Measurements from ENCODE around the gene AGPS. TPM values are rescaled to one million over a fixed set of nuclear protein-coding genes. Genes with fewer than 3 reads are reported as not detected.

The AGPS gene
- polyA plus RNA-seq, 1 of the 3 experiments (the other 2 are of a cell fraction), result 10.9 TPM

GRCh38 chr2:177495945-177496344, 103.4 kb downstream of the AGPS start:
- H2AFZ ChIP-seq (ENCODE audit: low read depth), result no peak overlapping the region
- H3F3A ChIP-seq (replicated peaks; ENCODE audit: insufficient read depth), result no peaks in the 10 kb centered on the region
- DNase-seq, result peak; percentile 13
- no peak overlapping the region for H3K4me2 ChIP-seq
- CTCF ChIA-PET, result interaction anchor here (1.5 to 4.2 kb wide), 3 partner anchors 109 to 334 kb away, joined by 3 to 19 read pairs (median 8); no protein-coding TSS in a partner anchor
- H4K20me1 ChIP-seq (ENCODE audit: insufficient read depth), result no peaks in the 10 kb centered on the region
- H3K27me3 ChIP-seq (ENCODE audit: insufficient read depth), result no peaks in the 10 kb centered on the region
- no peak overlapping the region for H3K9ac ChIP-seq
- peaks cover 41 to 42% of the 10 kb centered on the region in 2 experiments for H3K36me3 ChIP-seq (replicated peaks in 1 of 2; ENCODE audit: control insufficient read depth in 1 of 2, insufficient read depth in 2 of 2, low read length in 1 of 2)
- H3K9me2 ChIP-seq, result no peaks in the 10 kb centered on the region
- WGBS (ENCODE audit: low lambda C conversion rate), result 70% methylated on average over 2 of the region's 2 CpGs
- POLR2A ChIA-PET, result no interaction called here
- H3K27ac ChIP-seq (ENCODE audit: low read depth in 2 of 2, low read length in 1 of 2), result peak overlapping the region in 1 of 2 experiments; percentile 64; a peak in 2 of 4 replicates
- H3K4me3 ChIP-seq (ENCODE audit: low read depth in 2 of 2, low read length in 1 of 2), result no peak overlapping the region
- no peaks in the 10 kb centered on the region for H3K9me3 ChIP-seq
- TF ChIP-seq EP300 (IDR thresholded peaks at IDR 0.05; ENCODE audit: borderline replicate concordance in 1 of 2, low read depth in 1 of 2, low read length in 1 of 2), result peak in 1 of 2 experiments; percentile 56; a peak in 1 of 4 replicates
- no peak for TF ChIP-seq FOXM1 (IDR thresholded peaks at IDR 0.05; ENCODE audit: low read depth)
- no peak for TF ChIP-seq MEF2A (IDR thresholded peaks at IDR 0.05; ENCODE audit: borderline replicate concordance, low read depth)
- peak; percentile 53 for TF ChIP-seq GATA2 (CRISPR knock-in tag; IDR thresholded peaks at IDR 0.05)
- no peaks in the 10 kb centered on the region for H3K79me2 ChIP-seq (ENCODE audit: insufficient read depth)
- no peaks in the 10 kb centered on the region; a peak in 1 of 4 replicates for H3K4me1 ChIP-seq (ENCODE audit: control insufficient read depth in 1 of 2, insufficient read depth in 2 of 2, low read depth in 1 of 2, low read length in 1 of 2)

- POLR2A ChIA-PET, result no interaction called here
- Histone ChIP-seq H3K4me2 (no peak overlapping the region), H3K9me3 (no peaks in the 10 kb centered on the region), H3F3A (replicated peaks; ENCODE audit: insufficient read depth) (no peaks in the 10 kb centered on the region), H3K27me3 (ENCODE audit: insufficient read depth) (no peaks in the 10 kb centered on the region), H4K20me1 (ENCODE audit: insufficient read depth) (no peaks in the 10 kb centered on the region), H3K4me1 (ENCODE audit: control insufficient read depth in 1 of 2, insufficient read depth in 2 of 2, low read depth in 1 of 2, low read length in 1 of 2) (no peaks in the 10 kb centered on the region; a peak in 1 of 4 replicates), H3K9me2 (no peaks in the 10 kb centered on the region), H3K27ac (ENCODE audit: low read depth in 2 of 2, low read length in 1 of 2) (peak overlapping the region in 1 of 2 experiments; percentile 19; a peak in 1 of 4 replicates), H3K79me2 (ENCODE audit: insufficient read depth) (no peaks in the 10 kb centered on the region), H3K36me3 (replicated peaks in 1 of 2; ENCODE audit: control insufficient read depth in 1 of 2, insufficient read depth in 2 of 2, low read length in 1 of 2) (peaks cover 41 to 42% of the 10 kb centered on the region in 2 experiments), H3K4me3 (ENCODE audit: low read depth in 2 of 2, low read length in 1 of 2) (no peak overlapping the region), H2AFZ (ENCODE audit: low read depth) (no peak overlapping the region), H3K9ac (no peak overlapping the region)
- no peak for TF ChIP-seq NRF1 (IDR thresholded peaks at IDR 0.05; ENCODE audit: low read depth, low read length)
- TF ChIP-seq TEAD4 (IDR thresholded peaks at IDR 0.05; ENCODE audit: borderline replicate concordance, insufficient read depth), result no peak
- TF ChIP-seq FOXM1 (IDR thresholded peaks at IDR 0.05; ENCODE audit: low read depth), result no peak
- TF ChIP-seq MEF2A (IDR thresholded peaks at IDR 0.05; ENCODE audit: borderline replicate concordance, low read depth), result no peak
- TF ChIP-seq RXRA (IDR thresholded peaks at IDR 0.05; ENCODE audit: borderline replicate concordance, low read depth), result no peak
- TF ChIP-seq GABPA (IDR thresholded peaks at IDR 0.05; ENCODE audit: low read depth), result no peak
- no peak for TF ChIP-seq PBX3 (IDR thresholded peaks at IDR 0.05)
- CTCF ChIA-PET, result interaction anchor here (1.5 to 4.2 kb wide), 3 partner anchors 108 to 335 kb away, joined by 3 to 19 read pairs (median 8); no protein-coding TSS in a partner anchor
- 93% methylated on average over 2 of the region's 2 CpGs for WGBS (ENCODE audit: low lambda C conversion rate)
- DNase-seq, result no peak
These were observed 104.3 kb downstream of the AGPS start for GRCh38 chr2:177496921-177497320.

DNA sequence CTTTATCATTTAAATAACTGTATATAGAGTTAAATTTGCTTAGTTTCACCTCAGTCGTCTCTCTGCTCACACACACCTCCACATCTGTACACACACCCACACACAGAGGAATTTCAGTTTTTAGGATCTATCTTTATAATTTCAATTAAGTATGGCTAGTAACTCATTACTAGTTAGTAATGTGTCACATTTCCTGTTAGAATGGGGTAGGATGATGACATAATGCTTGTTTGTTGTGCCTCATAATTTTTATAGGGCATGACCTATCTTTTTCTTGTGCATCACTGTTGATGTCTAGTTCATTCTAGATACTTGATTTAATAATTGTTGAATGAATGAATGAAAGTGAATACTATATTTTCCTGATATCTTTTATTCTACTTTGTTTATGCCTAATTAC, 108.6 kb downstream of the AGPS start:
- Histone ChIP-seq H3K79me2 (ENCODE audit: insufficient read depth) (no peaks in the 10 kb centered on the region), H3K9ac (no peak overlapping the region), H3K27ac (ENCODE audit: low read depth in 2 of 2, low read length in 1 of 2) (no peak overlapping the region), H4K20me1 (ENCODE audit: insufficient read depth) (no peaks in the 10 kb centered on the region), H3K27me3 (ENCODE audit: insufficient read depth) (no peaks in the 10 kb centered on the region), H3K4me1 (ENCODE audit: control insufficient read depth in 1 of 2, insufficient read depth in 2 of 2, low read depth in 1 of 2, low read length in 1 of 2) (no peaks in the 10 kb centered on the region; a peak in 1 of 4 replicates), H3K4me2 (no peak overlapping the region), H3K9me2 (no peaks in the 10 kb centered on the region), H3K4me3 (ENCODE audit: low read depth in 2 of 2, low read length in 1 of 2) (no peak overlapping the region), H2AFZ (ENCODE audit: low read depth) (no peak overlapping the region), H3K36me3 (replicated peaks in 1 of 2; ENCODE audit: control insufficient read depth in 1 of 2, insufficient read depth in 2 of 2, low read length in 1 of 2) (peaks cover 40 to 42% of the 10 kb centered on the region in 2 experiments), H3K9me3 (no peaks in the 10 kb centered on the region), H3F3A (replicated peaks; ENCODE audit: insufficient read depth) (no peaks in the 10 kb centered on the region)
- ChIA-PET POLR2A (no interaction called here), CTCF (interaction anchor here (3.0 kb wide), 1 partner anchor 103 kb away, joined by 7 read pairs; no protein-coding TSS in a partner anchor)
- 94% methylated on average over 1 of the region's 1 CpG for WGBS (ENCODE audit: low lambda C conversion rate)
- no peak for DNase-seq
- no peak for TF ChIP-seq USF2 (IDR thresholded peaks at IDR 0.05; ENCODE audit: borderline replicate concordance, low read depth, low read length)
- TF ChIP-seq CTCF (IDR thresholded peaks at IDR 0.05), result no peak
- TF ChIP-seq RAD21 (IDR thresholded peaks at IDR 0.05; ENCODE audit: low read length), result no peak
- no peak for TF ChIP-seq FOXJ3 (CRISPR knock-in tag; IDR thresholded peaks at IDR 0.05)
- no peak for TF ChIP-seq FOXM1 (IDR thresholded peaks at IDR 0.05; ENCODE audit: low read depth)
- TF ChIP-seq, protein P1, sequence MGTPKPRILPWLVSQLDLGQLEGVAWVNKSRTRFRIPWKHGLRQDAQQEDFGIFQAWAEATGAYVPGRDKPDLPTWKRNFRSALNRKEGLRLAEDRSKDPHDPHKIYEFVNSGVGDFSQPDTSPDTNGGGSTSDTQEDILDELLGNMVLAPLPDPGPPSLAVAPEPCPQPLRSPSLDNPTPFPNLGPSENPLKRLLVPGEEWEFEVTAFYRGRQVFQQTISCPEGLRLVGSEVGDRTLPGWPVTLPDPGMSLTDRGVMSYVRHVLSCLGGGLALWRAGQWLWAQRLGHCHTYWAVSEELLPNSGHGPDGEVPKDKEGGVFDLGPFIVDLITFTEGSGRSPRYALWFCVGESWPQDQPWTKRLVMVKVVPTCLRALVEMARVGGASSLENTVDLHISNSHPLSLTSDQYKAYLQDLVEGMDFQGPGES (IDR thresholded peaks at IDR 0.05; ENCODE audit: low read depth, low read length), result no peak
- no peak for TF ChIP-seq GABPA (IDR thresholded peaks at IDR 0.05; ENCODE audit: low read depth)
- TF ChIP-seq SMC3 (IDR thresholded peaks at IDR 0.05; ENCODE audit: low read depth, low read length), result no peak
- TF ChIP-seq MXI1 (IDR thresholded peaks at IDR 0.05; ENCODE audit: low read depth, low read length), result no peak
- no peak for TF ChIP-seq CHD2 (IDR thresholded peaks at IDR 0.05; ENCODE audit: low read length, partially characterized antibody)
- no peak for TF ChIP-seq NRF1 (IDR thresholded peaks at IDR 0.05; ENCODE audit: low read depth, low read length)

Data from SK-N-SH (cell line).